Right hindlimb (tissue), 1 donor: ENCODE measurements around the gene FNDC3B.

Experiments used
- DNase-seq: peaks from one replicate; pipeline ENCODE4 v3.0.0-alpha.2; 2018

FNDC3B gene

DNA sequence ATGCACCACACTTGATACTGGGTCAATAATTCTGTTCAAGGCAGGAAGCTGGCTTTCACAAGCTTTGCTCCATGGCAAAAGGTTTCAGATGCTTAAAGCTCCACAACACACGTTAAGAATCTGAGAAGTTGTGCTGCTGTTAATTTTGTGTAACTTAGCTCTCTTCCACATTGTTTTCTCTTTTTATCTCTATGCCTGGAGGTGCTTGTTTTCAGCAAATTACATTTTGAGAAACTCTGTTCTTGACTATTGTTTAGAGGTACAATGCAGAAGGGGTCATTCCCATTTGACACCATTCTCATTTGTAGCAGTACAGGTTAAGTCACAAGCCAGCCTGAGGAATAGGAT, 156.0 kb downstream of the FNDC3B start:
- no peak for DNase-seq

GRCh38 chr3:172197344-172197743, 158.0 kb downstream of the FNDC3B start:
- DNase-seq: no peak

- no peak for DNase-seq
Observed at GRCh38 chr3:172198428-172198827, 159.1 kb downstream of the FNDC3B start.

DNA sequence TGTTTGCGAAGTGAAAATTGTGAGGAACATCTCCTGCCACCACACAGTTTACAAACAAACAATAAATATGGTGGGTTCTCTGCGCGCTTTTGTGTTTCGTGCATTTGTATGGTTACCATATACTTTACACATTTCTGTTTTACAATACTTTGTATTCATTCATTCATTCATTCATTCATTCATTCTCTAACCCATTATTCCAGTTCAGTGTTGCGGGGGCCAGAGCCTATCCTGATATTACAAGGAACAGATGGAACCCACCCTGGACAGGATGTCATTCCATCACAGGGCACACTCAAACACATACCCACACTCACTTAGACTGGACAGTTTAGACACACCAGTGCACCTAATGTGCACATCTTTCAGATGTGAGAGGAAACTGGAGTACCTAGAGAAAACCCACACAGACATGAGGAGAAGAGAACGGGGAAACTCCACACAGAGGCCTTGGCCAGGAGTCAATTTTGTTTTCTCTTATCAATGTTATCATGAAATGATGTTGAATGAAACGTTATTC, 160.5 kb downstream of the FNDC3B start:
- DNase-seq: no peak

- peak; percentile 91 for DNase-seq
Observed at GRCh38 chr3:172201136-172201869, 161.9 kb downstream of the FNDC3B start.

- peak; percentile 70 for DNase-seq
Observed at GRCh38 chr3:172201870-172202236, 162.5 kb downstream of the FNDC3B start.

GRCh38 chr3:172202797-172203196, 163.4 kb downstream of the FNDC3B start:
- no peak for DNase-seq

GRCh38 chr3:172203522-172204258, 164.3 kb downstream of the FNDC3B start:
- DNase-seq: no peak

GRCh38 chr3:172204716-172205115, 165.3 kb downstream of the FNDC3B start:
- DNase-seq: no peak

DNA sequence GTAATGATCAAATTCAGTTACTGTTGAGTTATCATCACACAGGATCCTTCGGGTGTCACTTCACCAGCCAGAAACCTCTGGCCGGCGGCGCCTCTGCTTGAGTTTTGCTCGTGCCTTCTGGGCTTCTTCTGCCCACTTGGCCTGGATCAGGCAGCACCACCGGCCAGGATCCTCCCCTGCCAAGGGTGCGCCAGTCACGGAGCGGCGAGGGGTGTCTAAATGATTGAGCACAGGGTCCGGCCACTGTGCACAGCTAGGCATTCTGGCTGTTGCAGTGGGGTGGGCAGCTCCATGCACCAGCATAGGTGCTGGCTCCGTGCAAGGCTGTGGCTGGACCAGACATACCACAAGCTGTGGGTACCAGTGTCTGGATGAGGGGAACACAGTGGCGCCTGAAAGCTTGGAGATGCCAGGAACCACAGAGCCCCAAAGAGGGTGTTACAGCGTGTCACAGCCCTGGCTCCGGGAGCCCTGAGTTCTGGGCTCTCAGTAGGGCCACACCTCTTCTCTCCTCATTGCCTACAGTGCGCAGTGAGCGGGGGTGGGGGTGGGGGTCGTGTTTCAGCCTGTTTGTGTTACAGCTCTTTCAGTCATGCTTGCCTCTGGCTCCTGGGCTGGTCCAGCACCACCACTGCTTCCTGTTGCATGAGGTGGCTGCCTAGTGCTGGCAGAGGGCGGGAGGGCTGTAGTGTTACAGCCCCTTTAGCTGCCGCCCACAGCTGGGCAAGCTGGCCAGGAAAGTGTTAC, 169.4 kb downstream of the FNDC3B start:
- no peak for DNase-seq

DNA sequence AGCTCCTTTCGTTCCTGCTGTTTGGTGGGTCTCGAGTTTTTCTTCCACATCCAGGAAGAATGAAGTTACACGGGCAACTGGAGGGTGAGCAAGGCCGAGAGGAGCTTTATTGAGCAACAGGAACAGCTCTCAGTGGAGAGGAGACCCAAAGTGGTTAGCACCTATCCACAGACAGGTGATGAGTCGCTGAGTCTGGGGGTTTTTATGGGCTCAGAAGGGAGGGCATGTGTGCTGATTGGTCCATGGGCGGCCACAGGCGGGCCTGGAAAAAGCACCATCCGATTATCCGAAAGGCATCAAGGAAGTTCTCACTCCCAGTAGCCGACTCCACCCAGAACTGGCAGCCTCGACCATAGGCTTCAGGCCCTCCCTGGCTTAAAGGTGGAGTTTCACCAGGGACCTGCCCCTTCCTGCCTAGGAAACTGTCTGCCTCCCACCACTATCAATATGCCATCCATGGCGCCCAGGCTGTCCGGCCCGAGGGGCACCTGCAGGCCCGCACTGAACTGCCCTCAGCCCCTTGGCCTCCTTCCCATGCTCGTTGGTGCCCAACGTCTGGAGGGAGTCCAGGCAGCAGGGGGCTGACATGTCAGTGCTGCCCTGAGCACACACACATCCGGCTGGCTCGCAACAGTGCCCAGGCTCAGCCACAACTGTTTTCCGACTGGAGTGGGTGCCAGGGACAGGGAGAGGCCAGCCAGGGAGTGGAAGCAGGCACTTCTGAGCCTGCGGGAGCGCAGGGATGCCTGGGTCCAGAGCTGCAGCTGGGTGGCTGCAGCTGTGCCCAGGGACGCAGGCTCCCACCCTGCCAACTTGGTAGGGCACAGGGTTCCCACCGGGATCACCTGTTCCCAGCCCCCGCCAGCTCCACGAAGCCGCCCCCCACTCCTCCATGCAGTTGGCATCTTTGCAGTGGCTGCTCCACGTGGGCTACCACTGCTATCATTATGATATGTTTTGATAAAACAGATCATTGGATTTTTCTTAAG, 170.2 kb downstream of the FNDC3B start:
- DNase-seq: peak; percentile 53

DNA sequence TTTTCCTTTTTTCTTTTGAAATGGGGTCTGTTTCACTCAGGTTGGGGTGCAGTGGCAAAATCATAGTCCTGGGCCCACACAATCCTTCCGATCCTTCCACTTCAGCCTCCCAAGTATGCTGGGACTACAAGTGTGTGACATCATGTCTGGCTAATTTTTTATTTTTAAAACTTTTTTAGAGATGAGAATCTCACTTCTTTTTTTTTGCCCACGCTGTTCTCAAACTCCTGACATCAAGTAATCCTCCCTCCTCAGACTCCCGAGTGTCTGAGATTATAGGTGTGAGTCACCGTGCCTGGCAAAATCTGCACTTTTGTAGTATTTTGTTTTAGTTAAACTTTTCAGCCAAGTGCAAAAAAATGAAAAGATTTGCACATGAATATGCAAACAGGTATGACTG, 171.0 kb downstream of the FNDC3B start:
- no peak for DNase-seq

DNA sequence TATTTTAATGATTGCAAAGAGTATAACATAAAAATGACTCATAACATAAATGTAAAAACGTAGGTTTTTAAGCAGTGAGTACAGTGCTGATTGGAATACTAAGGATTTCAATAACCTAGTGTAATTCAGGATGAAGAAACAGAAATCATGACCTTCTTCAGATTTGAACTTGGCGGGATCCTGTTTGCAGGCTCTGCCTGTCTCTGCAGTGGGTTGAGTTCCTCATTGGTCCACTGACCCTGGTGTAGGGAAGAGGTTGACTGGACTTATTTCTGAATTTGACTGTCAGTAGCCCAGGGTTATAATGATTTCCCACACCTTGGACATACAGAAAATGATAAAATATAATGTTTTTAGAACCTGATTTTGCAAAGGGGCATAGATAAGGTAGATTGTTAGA, 171.7 kb downstream of the FNDC3B start:
- no peak for DNase-seq

- no peak for DNase-seq
Observed at GRCh38 chr3:172213200-172213599, 173.8 kb downstream of the FNDC3B start.

- DNase-seq: no peak
Observed at GRCh38 chr3:172213904-172214303, 174.5 kb downstream of the FNDC3B start.

- DNase-seq: no peak
Observed at GRCh38 chr3:172216267-172216666, 176.9 kb downstream of the FNDC3B start.

GRCh38 chr3:172216911-172217310, 177.5 kb downstream of the FNDC3B start:
- no peak for DNase-seq

GRCh38 chr3:172217877-172218276, 178.5 kb downstream of the FNDC3B start:
- DNase-seq: no peak

- no peak for DNase-seq
Observed at GRCh38 chr3:172218350-172219323, 179.3 kb downstream of the FNDC3B start.

DNA sequence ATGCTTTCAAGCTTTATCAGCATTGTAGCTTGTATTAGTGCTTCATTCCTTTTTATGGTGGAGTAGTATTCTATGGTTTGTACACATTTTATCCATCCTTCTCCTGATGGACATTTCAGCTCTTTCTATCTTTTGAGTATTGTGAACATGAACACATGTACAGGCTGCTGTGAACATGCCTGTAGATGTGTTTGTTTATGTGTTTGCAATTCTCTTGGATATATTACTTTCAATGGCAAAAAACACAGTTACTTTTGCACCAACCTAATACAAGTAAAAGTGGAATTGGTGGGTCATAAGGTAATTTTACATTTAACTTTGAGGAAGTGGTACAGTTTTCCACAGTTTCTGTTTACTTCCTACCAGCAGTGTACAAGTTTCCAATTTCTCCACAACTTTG, 180.4 kb downstream of the FNDC3B start:
- no peak for DNase-seq

DNA sequence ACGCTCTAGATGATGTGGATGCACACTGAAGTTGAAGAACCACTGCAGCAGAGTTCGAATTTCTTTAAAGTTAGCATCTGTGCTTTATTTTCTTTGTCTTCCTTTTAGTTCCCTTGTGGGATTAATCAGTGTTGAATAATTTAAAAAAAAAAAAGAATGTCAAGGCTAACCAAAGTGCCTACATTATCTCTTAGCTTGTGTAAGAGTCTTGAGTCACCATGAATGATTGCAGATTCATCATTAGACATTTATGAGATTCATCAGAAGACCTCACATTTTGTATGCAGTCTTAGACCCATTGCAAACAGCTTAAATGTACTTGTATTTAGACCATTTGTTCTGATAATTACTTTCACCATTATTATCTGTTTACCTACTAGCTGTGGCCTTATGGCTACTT, 182.2 kb downstream of the FNDC3B start:
- DNase-seq: no peak
